ENCODE results near the gene PRSS22. TPM values are rescaled to one million over a fixed set of nuclear protein-coding genes. Genes with fewer than 3 reads are reported as not detected.

The PRSS22 gene
- total RNA-seq, 1 experiment from 2014 or later: not detected

GRCh38 chr16:2816751-2817339 lies 41.1 kb downstream of the PRSS22 start, which contains the start of gene PRSS21:
Gene PRSS21 (plus strand): TSS chr16:2817237. CDS start chr16:2817269, 32 bp downstream.
- no peak for DNase-seq (ENCODE audit: low read depth)

GRCh38 chr16:2815299-2815771 lies 42.6 kb downstream of the PRSS22 start:
- DNase-seq (ENCODE audit: low read depth): no peak

- DNase-seq (ENCODE audit: low read depth): no peak
Measured at GRCh38 chr16:2814551-2815298, 43.2 kb downstream of the PRSS22 start.

GRCh38 chr16:2813771-2814221 lies 44.2 kb downstream of the PRSS22 start:
- DNase-seq (ENCODE audit: low read depth): no peak

GRCh38 chr16:2811703-2812471 lies 46.1 kb downstream of the PRSS22 start:
- DNase-seq (ENCODE audit: low read depth): no peak

- DNase-seq (ENCODE audit: low read depth): no peak
Measured at GRCh38 chr16:2810651-2811050, 47.3 kb downstream of the PRSS22 start.

GRCh38 chr16:2809149-2809760 lies 48.7 kb downstream of the PRSS22 start:
- no peak for DNase-seq (ENCODE audit: low read depth)

GRCh38 chr16:2808181-2808580 lies 49.8 kb downstream of the PRSS22 start:
- DNase-seq (ENCODE audit: low read depth): no peak

- no peak for DNase-seq (ENCODE audit: low read depth)
Measured at GRCh38 chr16:2806286-2806685, 51.7 kb downstream of the PRSS22 start.

GRCh38 chr16:2804728-2805127 lies 53.2 kb downstream of the PRSS22 start:
- no peak for DNase-seq (ENCODE audit: low read depth)

- no peak for DNase-seq (ENCODE audit: low read depth)
Measured at GRCh38 chr16:2803545-2804195, 54.3 kb downstream of the PRSS22 start.

Other genes with a start within 250 kb of the PRSS22 start
- 56.3 and 83.9 TPM in 2 replicates for gene KCTD5, start 175.6 kb downstream of the PRSS22 start, total RNA-seq (2014; rRNA removed; shearing (Covaris generic))
- 0.17 TPM in 1 of 2 replicates, not detected in the other for gene PRSS27, start 137.9 kb downstream of the PRSS22 start, total RNA-seq (2014; rRNA removed; shearing (Covaris generic))
- gene SRRM2, start 105.5 kb downstream of the PRSS22 start, total RNA-seq (2014; rRNA removed; shearing (Covaris generic)): 27.9 and 49.9 TPM in 2 replicates
- 351 and 758 TPM in 2 replicates for gene ELOB, start 80.9 kb downstream of the PRSS22 start, total RNA-seq (2014; rRNA removed; shearing (Covaris generic))
- gene PRSS33, start 70.6 kb downstream of the PRSS22 start, total RNA-seq (2014; rRNA removed; shearing (Covaris generic)): not detected in 2 replicates
- not detected in 2 replicates for gene PRSS41, start 59.7 kb downstream of the PRSS22 start, total RNA-seq (2014; rRNA removed; shearing (Covaris generic))
- gene PRSS21, start 40.9 kb downstream of the PRSS22 start, total RNA-seq (2014; rRNA removed; shearing (Covaris generic)): not detected in 2 replicates
- 0.12 and 3.9 TPM in 2 replicates for gene ZG16B, start 27.9 kb downstream of the PRSS22 start, total RNA-seq (2014; rRNA removed; shearing (Covaris generic))
- gene FLYWCH2, start 25.0 kb upstream of the PRSS22 start, total RNA-seq (2014; rRNA removed; shearing (Covaris generic)): 97.4 and 112 TPM in 2 replicates
- 27.0 and 34.0 TPM in 2 replicates for gene FLYWCH1, start 53.8 kb upstream of the PRSS22 start, total RNA-seq (2014; rRNA removed; shearing (Covaris generic))
- gene KREMEN2, start 106.1 kb upstream of the PRSS22 start, total RNA-seq (2014; rRNA removed; shearing (Covaris generic)): 2.1 and 6.3 TPM in 2 replicates
- gene PAQR4, start 111.2 kb upstream of the PRSS22 start, total RNA-seq (2014; rRNA removed; shearing (Covaris generic)): 24.0 and 38.7 TPM in 2 replicates
- 47.4 and 57.5 TPM in 2 replicates for gene PKMYT1, start 122.3 kb upstream of the PRSS22 start, total RNA-seq (2014; rRNA removed; shearing (Covaris generic))
- gene CLDN9, start 154.8 kb upstream of the PRSS22 start, total RNA-seq (2014; rRNA removed; shearing (Covaris generic)): not detected in 2 replicates
- gene CLDN6, start 160.0 kb upstream of the PRSS22 start, total RNA-seq (2014; rRNA removed; shearing (Covaris generic)): 0.27 and 0.34 TPM in 2 replicates
- 662 and 743 TPM in 2 replicates for gene TNFRSF12A, start 162.2 kb upstream of the PRSS22 start, total RNA-seq (2014; rRNA removed; shearing (Covaris generic))
- gene HCFC1R1, start 165.8 kb upstream of the PRSS22 start, total RNA-seq (2014; rRNA removed; shearing (Covaris generic)): 28.1 and 47.8 TPM in 2 replicates
- 29.9 and 31.7 TPM in 2 replicates for gene THOC6, start 165.9 kb upstream of the PRSS22 start, total RNA-seq (2014; rRNA removed; shearing (Covaris generic))
- gene BICDL2, start 178.8 kb upstream of the PRSS22 start, total RNA-seq (2014; rRNA removed; shearing (Covaris generic)): not detected in 2 replicates
- 0.02 TPM in 1 of 2 replicates, not detected in the other for gene MMP25, start 188.4 kb upstream of the PRSS22 start, total RNA-seq (2014; rRNA removed; shearing (Covaris generic))
- 51.5 and 62.5 TPM in 2 replicates for gene IL32, start 207.5 kb upstream of the PRSS22 start, total RNA-seq (2014; rRNA removed; shearing (Covaris generic))
- not detected in 2 replicates for gene ZSCAN10, start 241.1 kb upstream of the PRSS22 start, total RNA-seq (2014; rRNA removed; shearing (Covaris generic))

Measured in M059J (cell line).